ENCODE data around the gene CELF5.

Gene CELF5

GRCh38 chr19:3229346-3229743 is 4.9 kb downstream of the CELF5 start:
- Histone ChIP-seq H3K27ac (no peak overlapping the region), H3K4me1 (ENCODE audit: control insufficient read depth in 1 of 2, insufficient read depth in 1 of 2, low read depth in 1 of 2, low read length in 1 of 2) (peaks cover 0 to 3% of the 10 kb centered on the region in 2 experiments), H3K27me3 (peaks cover 98% of the 10 kb centered on the region), H3K36me3 (no peaks in the 10 kb centered on the region), H3K4me3 (ENCODE audit: low read depth in 1 of 2, low read length in 1 of 2) (no peak overlapping the region), H3K9me3 (no peaks in the 10 kb centered on the region)
- no peak for TF ChIP-seq CTCF (IDR thresholded peaks at IDR 0.05)

GRCh38 chr19:3229888-3230496 is 5.5 kb downstream of the CELF5 start:
- Histone ChIP-seq H3K9me3 (no peaks in the 10 kb centered on the region), H3K27ac (no peak overlapping the region), H3K27me3 (peaks cover 98% of the 10 kb centered on the region)

GRCh38 chr19:3231288-3231687 is 6.8 kb downstream of the CELF5 start:
- Histone ChIP-seq H3K4me1 (ENCODE audit: control insufficient read depth in 1 of 2, insufficient read depth in 1 of 2, low read depth in 1 of 2, low read length in 1 of 2) (no peaks in the 10 kb centered on the region), H3K36me3 (no peaks in the 10 kb centered on the region), H3K4me3 (ENCODE audit: low read depth in 1 of 2, low read length in 1 of 2) (no peak overlapping the region), H3K27ac (no peak overlapping the region), H3K27me3 (peaks cover 85% of the 10 kb centered on the region), H3K9me3 (no peaks in the 10 kb centered on the region)
- TF ChIP-seq CTCF (IDR thresholded peaks at IDR 0.05), result no peak

More at GRCh38 chr19:3229888-3230496, 5.5 kb downstream of the CELF5 start:
- Histone ChIP-seq H3K4me3 (ENCODE audit: low read depth in 1 of 2, low read length in 1 of 2) (no peak overlapping the region), H3K36me3 (no peaks in the 10 kb centered on the region), H3K4me1 (ENCODE audit: control insufficient read depth in 1 of 2, insufficient read depth in 1 of 2, low read depth in 1 of 2, low read length in 1 of 2) (no peaks in the 10 kb centered on the region)
- TF ChIP-seq CTCF (IDR thresholded peaks at IDR 0.05), result no peak

- Histone ChIP-seq H3K27ac (no peak overlapping the region), H3K4me1 (ENCODE audit: control insufficient read depth in 1 of 2, insufficient read depth in 1 of 2, low read depth in 1 of 2, low read length in 1 of 2) (no peaks in the 10 kb centered on the region), H3K4me3 (ENCODE audit: low read depth in 1 of 2, low read length in 1 of 2) (no peak overlapping the region), H3K27me3 (peaks cover 67% of the 10 kb centered on the region), H3K36me3 (no peaks in the 10 kb centered on the region), H3K9me3 (no peaks in the 10 kb centered on the region)
- TF ChIP-seq CTCF (IDR thresholded peaks at IDR 0.05), result no peak
Observed at GRCh38 chr19:3233116-3233515, 8.7 kb downstream of the CELF5 start.

GRCh38 chr19:3233831-3234230 is 9.4 kb downstream of the CELF5 start:
- no peaks in the 10 kb centered on the region for H3K9me3 ChIP-seq
- no peaks in the 10 kb centered on the region for H3K4me1 ChIP-seq (ENCODE audit: control insufficient read depth in 1 of 2, insufficient read depth in 1 of 2, low read depth in 1 of 2, low read length in 1 of 2)
- H3K27ac ChIP-seq, result no peak overlapping the region
- peaks cover 60% of the 10 kb centered on the region for H3K27me3 ChIP-seq
- no peak overlapping the region for H3K4me3 ChIP-seq (ENCODE audit: low read depth in 1 of 2, low read length in 1 of 2)
- no peaks in the 10 kb centered on the region for H3K36me3 ChIP-seq
- TF ChIP-seq CTCF (IDR thresholded peaks at IDR 0.05), result no peak
